Retinal pigment epithelial cell (primary cell): ENCODE data around the gene BRI3BP.

Experiments
- DNase-seq: peaks from one replicate; pipeline ENCODE4 v3.0.0-alpha.2; 2010; ENCODE audit warnings: low read depth
- H3K4me3 ChIP-seq: 2 replicates; pipeline ENCODE4 v1.5.1; 2011; ENCODE audit warnings: mild to moderate bottlenecking, low read length, control low read depth, moderate library complexity
- TF ChIP-seq, protein P1 (sequence below): conservative IDR thresholded peaks from 2 replicates; pipeline ENCODE4 v1.5.1; 2011; ENCODE audit warnings: low read depth, low read length, control low read depth, inconsistent platforms

BRI3BP gene

GRCh38 chr12:124952295-124952694, 41.1 kb upstream of the BRI3BP start:
- no peak for DNase-seq
- no peak overlapping the region for H3K4me3 ChIP-seq
- TF ChIP-seq, protein P1, sequence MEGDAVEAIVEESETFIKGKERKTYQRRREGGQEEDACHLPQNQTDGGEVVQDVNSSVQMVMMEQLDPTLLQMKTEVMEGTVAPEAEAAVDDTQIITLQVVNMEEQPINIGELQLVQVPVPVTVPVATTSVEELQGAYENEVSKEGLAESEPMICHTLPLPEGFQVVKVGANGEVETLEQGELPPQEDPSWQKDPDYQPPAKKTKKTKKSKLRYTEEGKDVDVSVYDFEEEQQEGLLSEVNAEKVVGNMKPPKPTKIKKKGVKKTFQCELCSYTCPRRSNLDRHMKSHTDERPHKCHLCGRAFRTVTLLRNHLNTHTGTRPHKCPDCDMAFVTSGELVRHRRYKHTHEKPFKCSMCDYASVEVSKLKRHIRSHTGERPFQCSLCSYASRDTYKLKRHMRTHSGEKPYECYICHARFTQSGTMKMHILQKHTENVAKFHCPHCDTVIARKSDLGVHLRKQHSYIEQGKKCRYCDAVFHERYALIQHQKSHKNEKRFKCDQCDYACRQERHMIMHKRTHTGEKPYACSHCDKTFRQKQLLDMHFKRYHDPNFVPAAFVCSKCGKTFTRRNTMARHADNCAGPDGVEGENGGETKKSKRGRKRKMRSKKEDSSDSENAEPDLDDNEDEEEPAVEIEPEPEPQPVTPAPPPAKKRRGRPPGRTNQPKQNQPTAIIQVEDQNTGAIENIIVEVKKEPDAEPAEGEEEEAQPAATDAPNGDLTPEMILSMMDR, result no peak

- DNase-seq, result no peak
- H3K4me3 ChIP-seq, result no peak overlapping the region
- TF ChIP-seq, protein P1, result no peak
Measured at GRCh38 chr12:124952801-124953200, 40.6 kb upstream of the BRI3BP start.

DNA sequence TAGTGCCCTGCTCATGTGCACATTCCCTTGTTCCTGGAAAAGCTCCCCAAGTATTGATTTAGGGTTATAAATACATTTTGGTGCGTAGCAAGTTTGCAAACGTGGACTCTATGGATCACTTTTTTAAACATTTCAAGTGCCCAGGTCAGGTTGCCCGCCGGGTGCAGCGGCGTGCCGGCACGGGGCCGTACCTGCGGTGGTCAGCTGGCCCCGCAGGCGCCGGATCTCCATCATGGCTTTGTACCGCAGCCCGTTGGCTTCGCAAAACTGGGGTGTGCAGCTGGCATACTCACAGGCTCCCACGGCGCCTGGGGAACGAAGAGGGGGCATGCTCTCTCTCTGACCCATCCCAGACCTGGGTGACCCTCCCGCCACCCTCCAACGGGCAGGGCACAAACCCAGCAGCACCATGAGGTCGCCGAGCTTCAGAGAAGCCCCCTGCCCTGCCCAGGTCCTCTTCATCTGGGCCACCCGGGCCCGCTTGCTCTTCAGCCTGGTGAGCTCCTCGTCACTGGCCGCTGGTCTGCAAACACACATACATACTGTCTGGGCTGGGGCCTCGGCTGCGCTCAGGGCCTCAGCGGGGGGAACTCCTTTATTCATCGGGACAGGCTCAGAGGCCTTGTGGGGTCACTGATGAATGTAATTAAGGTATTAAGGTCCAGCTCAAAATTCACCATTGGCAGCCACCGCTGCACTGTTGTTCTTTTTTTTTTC, 39.6 kb upstream of the BRI3BP start:
- TF ChIP-seq, protein P1, result no peak
- DNase-seq, result no peak
- H3K4me3 ChIP-seq, result no peak overlapping the region

- H3K4me3 ChIP-seq, result no peak overlapping the region
- no peak for DNase-seq
- TF ChIP-seq, protein P1, result no peak
Measured at GRCh38 chr12:124954771-124955170, 38.7 kb upstream of the BRI3BP start.

DNA sequence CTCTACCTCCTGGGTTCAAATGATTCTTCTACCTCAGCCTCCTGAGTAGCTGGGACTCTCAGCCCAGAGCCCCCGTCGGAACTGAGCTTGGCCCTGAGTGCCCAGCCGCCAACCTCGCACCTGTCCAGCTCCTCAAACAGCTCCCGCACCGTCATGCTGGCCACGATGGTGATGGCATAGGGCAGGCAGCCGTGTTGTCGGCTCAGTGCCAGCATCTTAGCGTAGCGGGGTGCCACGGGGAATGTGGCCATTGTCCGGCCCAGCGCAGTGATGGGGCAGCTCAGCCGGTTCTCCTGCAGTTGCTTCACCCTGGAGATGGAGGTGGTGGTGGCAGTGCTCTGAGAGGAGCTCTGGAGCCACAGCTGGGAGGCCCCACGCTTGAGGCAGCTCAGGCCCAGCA, 36.9 kb upstream of the BRI3BP start:
- TF ChIP-seq, protein P1, result no peak
- no peak overlapping the region for H3K4me3 ChIP-seq
- no peak for DNase-seq

- no peak overlapping the region for H3K4me3 ChIP-seq
- DNase-seq, result no peak
- TF ChIP-seq, protein P1, result no peak
Measured at GRCh38 chr12:124961055-124961454, 32.4 kb upstream of the BRI3BP start.

- TF ChIP-seq, protein P1, result no peak
- H3K4me3 ChIP-seq, result no peak overlapping the region
- DNase-seq, result no peak
Measured at GRCh38 chr12:124963211-124963610, 30.2 kb upstream of the BRI3BP start.
